HG03457 (cell line): ENCODE data around the gene TMEM191B.
A peak's percentile ranks its signal among the peaks of the same experiment; 100 is the strongest.
"Not testable (repeated sequence)": the region's sequence is repeated elsewhere in the genome, so short reads cannot be mapped to it uniquely, and the experiment has no call there.

Experiments used
- ATAC-seq: cut with Tn5 transposase; IDR thresholded peaks from one replicate; pipeline ENCODE4 v1.9.1; 2021; ENCODE audit warnings: moderate number of reproducible peaks; ENCODE audit not compliant: unreplicated experiment

TMEM191B gene

GRCh38 chr22:18554280-18555256 lies 27.0 kb downstream of the TMEM191B start:
- not testable (repeated sequence) for ATAC-seq

DNA sequence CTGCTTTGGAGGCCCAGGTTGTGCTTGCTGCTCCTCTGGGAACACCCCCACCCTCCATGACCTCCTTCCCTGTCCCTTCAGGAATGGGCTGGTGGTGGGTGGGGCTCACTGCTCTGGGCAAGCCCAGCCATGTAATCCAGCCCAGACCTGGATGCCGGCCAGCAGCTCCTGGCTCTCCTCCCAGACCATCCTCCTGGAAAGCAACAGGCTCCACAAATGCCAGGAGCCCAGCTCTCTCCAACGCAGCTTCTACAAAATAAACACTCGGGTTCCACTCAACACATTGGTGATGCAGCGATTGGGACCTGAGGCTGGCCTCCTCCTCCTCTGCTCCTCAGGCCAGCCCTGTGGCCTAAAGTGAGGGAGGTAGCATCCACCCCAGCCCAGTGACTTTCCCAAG lies 30.9 kb downstream of the TMEM191B start:
- ATAC-seq = not testable (repeated sequence)

DNA sequence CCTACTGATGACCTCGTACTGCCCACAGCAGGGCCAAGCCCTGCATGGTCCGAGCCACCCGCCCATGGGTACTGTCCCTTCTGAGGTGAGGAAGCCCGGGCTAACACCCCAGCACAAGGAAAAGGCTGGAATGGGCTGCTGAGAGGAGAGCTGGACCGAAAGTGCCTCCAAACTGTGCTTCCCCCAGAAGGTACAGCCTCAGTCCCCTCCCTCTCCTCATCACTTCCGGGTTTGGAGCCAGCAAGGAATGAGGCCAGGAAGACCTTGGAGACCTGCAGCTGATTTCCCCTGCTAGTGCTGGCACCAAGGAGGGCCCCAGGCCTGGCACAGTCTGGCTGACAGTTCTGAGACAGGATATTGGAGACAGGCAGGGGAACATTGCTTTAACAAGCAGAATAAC lies 31.3 kb downstream of the TMEM191B start:
- ATAC-seq = not testable (repeated sequence)

GRCh38 chr22:18560099-18560974 lies 32.7 kb downstream of the TMEM191B start:
- not testable (repeated sequence) for ATAC-seq

DNA sequence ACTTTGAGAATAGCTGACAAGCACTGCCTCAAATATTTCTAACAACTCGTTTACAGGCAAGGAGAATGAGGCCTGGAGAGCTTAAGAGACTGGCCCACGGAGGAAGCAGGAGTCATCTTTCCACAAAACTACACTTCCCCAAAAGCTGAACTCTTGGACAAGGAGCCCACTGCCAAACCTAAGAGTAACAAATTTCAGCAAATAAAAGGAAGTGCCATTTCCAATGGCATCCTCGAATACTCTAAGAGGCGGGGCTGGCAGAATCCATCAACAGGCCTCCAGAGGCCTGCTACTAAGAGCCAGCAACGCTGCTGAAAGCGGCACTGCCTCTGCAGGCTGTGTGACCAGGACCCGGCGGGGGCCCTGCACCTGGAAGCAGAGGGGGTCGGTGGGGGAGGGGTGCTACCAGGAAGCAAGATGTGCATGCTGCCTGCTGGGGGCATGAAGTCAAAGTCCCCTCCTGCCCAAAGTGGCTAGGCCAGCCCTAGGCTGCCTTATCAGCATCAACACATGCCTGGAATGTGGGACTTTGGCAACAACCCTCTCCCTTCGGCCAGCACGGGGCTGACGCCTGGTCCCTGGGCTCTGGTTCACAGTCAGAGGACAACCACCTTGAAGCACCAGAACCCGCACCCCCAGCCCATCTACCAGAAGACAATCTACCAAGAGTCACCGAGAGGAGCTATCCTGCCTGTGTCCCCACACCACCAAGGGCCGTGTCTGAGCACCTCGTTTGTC lies 43.1 kb downstream of the TMEM191B start:
- ATAC-seq = not testable (repeated sequence)

- not testable (repeated sequence) for ATAC-seq
Measured at GRCh38 chr22:18573483-18574164, 46.0 kb downstream of the TMEM191B start.

GRCh38 chr22:18574555-18574954 lies 47.0 kb downstream of the TMEM191B start:
- not testable (repeated sequence) for ATAC-seq

GRCh38 chr22:18575686-18576085 lies 48.1 kb downstream of the TMEM191B start:
- not testable (repeated sequence) for ATAC-seq

DNA sequence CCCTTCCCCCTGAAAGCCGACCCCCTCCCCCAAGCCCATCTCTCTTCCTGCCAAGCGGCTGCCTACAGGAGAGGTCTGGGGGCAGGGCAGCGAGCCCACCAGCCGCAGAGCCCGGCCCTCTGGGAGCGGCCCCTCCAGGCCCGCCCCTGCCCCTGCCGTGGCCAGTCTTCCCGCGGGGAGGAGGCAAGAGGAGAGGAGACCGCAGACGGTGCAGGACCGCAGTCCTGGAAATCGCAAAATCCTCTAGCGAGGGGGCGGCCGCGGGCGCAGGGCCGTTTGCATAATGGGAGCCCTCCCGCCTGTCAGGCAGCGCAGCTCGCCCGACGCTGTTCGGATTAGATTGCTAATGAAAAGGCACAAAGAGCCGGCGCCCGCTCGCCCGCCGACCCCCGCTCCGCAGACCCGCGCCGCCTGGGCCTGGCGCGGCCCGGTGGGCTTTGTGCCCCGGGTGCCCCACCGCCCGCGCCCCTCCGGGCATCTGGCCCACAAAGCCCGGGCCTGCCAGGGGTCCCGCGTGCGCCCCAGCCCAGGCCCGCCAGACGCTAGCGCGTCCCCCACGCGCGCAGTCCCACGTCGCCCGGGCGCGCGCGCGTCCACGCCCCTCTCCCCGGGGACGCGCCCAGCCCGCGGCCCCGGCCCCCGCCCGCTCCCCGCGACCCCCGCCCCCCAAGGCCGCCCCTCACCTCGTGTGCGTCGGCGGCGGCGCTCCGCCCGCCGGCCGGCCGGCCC lies 49.7 kb downstream of the TMEM191B start:
- ATAC-seq = peak; percentile 12

GRCh38 chr22:18577847-18578246 lies 50.2 kb downstream of the TMEM191B start:
- peak; percentile 56 for ATAC-seq
